Measurements from ENCODE around the gene AFF1. TPM values are rescaled to one million over a fixed set of nuclear protein-coding genes. Genes with fewer than 3 reads are reported as not detected.

AFF1 gene
- total RNA-seq, 4 donors from 2014 or later = 72.5 to 128 (median 108) TPM

DNA sequence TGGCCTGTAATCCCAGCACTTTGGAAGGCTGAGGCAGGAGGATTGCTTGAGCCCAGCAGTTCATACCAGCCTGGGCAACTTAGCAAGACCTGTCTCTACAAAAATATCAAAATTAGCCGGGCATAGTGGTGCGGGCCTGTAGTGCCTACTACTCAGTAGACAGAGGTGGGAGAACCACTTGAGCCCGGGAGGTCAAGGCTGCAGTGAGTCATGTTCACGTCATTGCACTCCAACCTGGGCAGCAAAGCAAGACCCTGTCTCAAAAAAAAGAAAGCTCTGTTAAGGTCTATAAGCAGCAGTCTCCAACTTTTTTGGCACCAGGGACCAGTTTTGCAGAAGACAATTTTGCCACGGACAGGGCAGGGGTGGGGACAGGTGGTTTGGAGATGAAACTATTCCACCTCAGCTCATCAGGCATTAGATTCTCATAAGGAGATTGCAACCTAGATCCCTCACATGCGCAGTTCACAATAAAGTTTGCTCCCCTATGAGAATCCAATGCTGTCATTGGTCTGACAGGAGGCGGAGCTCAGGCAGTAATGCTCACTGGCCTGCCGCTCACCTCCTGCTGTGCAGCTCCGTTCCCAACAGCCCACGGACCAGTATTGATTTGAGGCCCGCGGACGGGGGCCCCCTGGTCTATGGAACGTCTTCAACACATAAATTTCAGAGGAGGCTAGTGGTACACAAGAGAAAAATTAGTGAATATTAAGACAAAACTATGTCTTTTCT, 217.7 kb downstream of the AFF1 start:
- Histone ChIP-seq H3K4me1 (peaks cover 0 to 11% (median 0%) of the 10 kb centered on the region in 4 donors), H3K27me3 (no peaks in the 10 kb centered on the region), H3K9me3 (no peaks in the 10 kb centered on the region), H3K27ac (no peak overlapping the region), H3K36me3 (no peaks in the 10 kb centered on the region), H3K4me3 (no peak overlapping the region)
- TF ChIP-seq POLR2A (IDR thresholded peaks at IDR 0.05) (no peak), CTCF (IDR thresholded peaks at IDR 0.05) (no peak)
- no peak for DNase-seq

DNA sequence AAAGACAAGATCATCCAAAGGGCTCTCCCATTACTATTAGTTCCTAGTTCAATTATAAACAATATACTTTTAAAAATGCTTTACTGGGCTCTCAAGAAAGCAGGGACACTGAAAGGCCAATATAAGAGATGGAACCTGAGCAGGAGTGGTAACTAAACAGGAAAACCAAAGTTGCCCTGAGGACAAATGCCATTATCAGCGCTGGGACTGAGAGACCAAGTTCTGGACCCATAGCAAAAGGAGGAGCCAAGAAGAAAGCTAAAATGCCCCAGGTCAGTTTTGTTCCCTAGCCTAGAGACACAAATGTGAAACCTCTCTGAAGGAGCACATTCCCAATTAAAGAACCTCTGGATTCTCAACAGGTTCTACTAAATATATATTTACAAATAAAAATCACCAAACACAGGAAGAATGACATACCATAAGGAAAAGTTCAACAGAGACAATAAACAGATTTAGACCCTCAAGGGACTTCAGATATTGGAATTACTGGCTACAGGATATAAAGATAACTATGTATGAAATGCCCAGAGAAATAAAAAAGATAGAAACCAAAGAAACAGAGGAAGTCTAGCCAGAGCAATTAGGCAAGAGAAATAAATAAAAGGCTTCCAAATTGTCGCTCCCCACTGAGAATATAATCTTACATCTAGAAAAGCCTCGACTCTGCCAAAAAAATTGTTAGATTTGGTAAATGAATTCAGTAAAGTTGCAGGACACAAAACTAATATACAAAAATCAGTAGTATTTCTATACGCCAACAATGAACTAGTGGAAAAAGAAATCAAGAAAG, 218.5 kb downstream of the AFF1 start:
- Histone ChIP-seq H3K27ac (no peak overlapping the region), H3K27me3 (no peaks in the 10 kb centered on the region), H3K36me3 (no peaks in the 10 kb centered on the region), H3K9me3 (no peaks in the 10 kb centered on the region), H3K4me3 (no peak overlapping the region), H3K4me1 (peaks cover 0 to 11% (median 0%) of the 10 kb centered on the region in 4 donors)
- no peak for TF ChIP-seq CTCF (IDR thresholded peaks at IDR 0.05)
- no peak for TF ChIP-seq POLR2A (IDR thresholded peaks at IDR 0.05)
- DNase-seq = no peak

GRCh38 chr4:87165892-87166291, 231.1 kb downstream of the AFF1 start:
- peak overlapping the region in 2 of 4 donors; percentile 24 to 66 for H3K27ac ChIP-seq
- no peak for DNase-seq
- no peaks in the 10 kb centered on the region for H3K27me3 ChIP-seq
- H3K4me3 ChIP-seq = no peak overlapping the region
- H3K9me3 ChIP-seq = no peaks in the 10 kb centered on the region
- H3K36me3 ChIP-seq = peaks cover 0 to 21% (median 0%) of the 10 kb centered on the region in 3 donors
- TF ChIP-seq CTCF (IDR thresholded peaks at IDR 0.05) = no peak
- TF ChIP-seq POLR2A (IDR thresholded peaks at IDR 0.05) = no peak
- H3K4me1 ChIP-seq = peaks cover 0 to 3% (median 0%) of the 10 kb centered on the region in 4 donors

GRCh38 chr4:87166296-87166854, 231.6 kb downstream of the AFF1 start:
- Histone ChIP-seq H3K4me3 (no peak overlapping the region), H3K9me3 (no peaks in the 10 kb centered on the region), H3K4me1 (peaks cover 0 to 3% (median 0%) of the 10 kb centered on the region in 4 donors), H3K27me3 (no peaks in the 10 kb centered on the region), H3K36me3 (peaks cover 0 to 21% (median 0%) of the 10 kb centered on the region in 3 donors), H3K27ac (peak overlapping the region in 2 of 4 donors; percentile 24 to 66)
- TF ChIP-seq CTCF (IDR thresholded peaks at IDR 0.05) (no peak), POLR2A (IDR thresholded peaks at IDR 0.05) (no peak)
- no peak for DNase-seq

- H3K36me3 ChIP-seq = peaks cover 0 to 7% (median 0%) of the 10 kb centered on the region in 3 donors
Measured at GRCh38 chr4:87171944-87172343, 237.1 kb downstream of the AFF1 start.

More at GRCh38 chr4:87171944-87172343, 237.1 kb downstream of the AFF1 start:
- Histone ChIP-seq H3K27ac (no peak overlapping the region), H3K4me3 (no peak overlapping the region), H3K9me3 (no peaks in the 10 kb centered on the region), H3K27me3 (no peaks in the 10 kb centered on the region), H3K4me1 (no peaks in the 10 kb centered on the region)
- DNase-seq = no peak
- TF ChIP-seq POLR2A (IDR thresholded peaks at IDR 0.05) (no peak), CTCF (IDR thresholded peaks at IDR 0.05) (no peak)
